Neural cell (in vitro differentiated cells): ENCODE results near the gene SURF4. TPM values are rescaled to one million over a fixed set of nuclear protein-coding genes. Genes with fewer than 3 reads are reported as not detected.

ENCODE experiments used
- H2AFZ ChIP-seq: fragments of 200-600, 300-800 bp; sonication (generic), shearing (Covaris generic); 2 replicates; pipeline ENCODE4 v1.6.0; 2014; ENCODE audit warnings: low read depth, mild to moderate bottlenecking, antibody characterized with exemption, low read length, moderate library complexity
- H3F3A ChIP-seq: fragments of 200-600 bp; shearing (Covaris generic); 2 replicates; pipeline ENCODE4 v1.6.1; 2016; ENCODE audit warnings: mild to moderate bottlenecking, moderate library complexity, mixed read lengths, antibody characterized with exemption, low read length; ENCODE audit not compliant: insufficient read depth, poor library complexity, severe bottlenecking
- H3K27ac ChIP-seq: fragments of 200-600, 300-800 bp; sonication (generic), shearing (Covaris generic); 2 replicates; pipeline ENCODE4 v1.5.1; 2014; ENCODE audit warnings: mild to moderate bottlenecking, low read length, moderate library complexity
- H3K27me3 ChIP-seq: fragments of 300-800, 200-600 bp; sonication (generic), shearing (Covaris generic); 2 replicates; pipeline ENCODE4 v1.6.0; 2014; ENCODE audit warnings: mild to moderate bottlenecking, low read depth, low read length, moderate library complexity; ENCODE audit not compliant: insufficient read depth
- H3K36me3 ChIP-seq: fragments of 300-800, 200-600 bp; sonication (generic), shearing (Covaris generic); 2 replicates; pipeline ENCODE4 v1.5.1; 2014; ENCODE audit warnings: mild to moderate bottlenecking, antibody characterized with exemption, low read length, moderate library complexity; ENCODE audit not compliant: insufficient read depth
- H3K4me2 ChIP-seq: fragments of 300-800, 200-600 bp; sonication (generic), shearing (Covaris generic); 2 replicates; pipeline ENCODE4 v1.6.0; 2014; ENCODE audit warnings: mild to moderate bottlenecking, low read length
- H3K4me3 ChIP-seq: fragments of 300-800, 200-600 bp; sonication (generic), shearing (Covaris generic); 2 replicates; pipeline ENCODE4 v1.5.1; 2014; ENCODE audit warnings: mild to moderate bottlenecking, low read length, moderate library complexity
- H3K79me2 ChIP-seq: fragments of 200-600 bp; shearing (Covaris generic); replicated peaks from 2 replicates; pipeline ENCODE4 v1.6.0; 2014; ENCODE audit warnings: mild to moderate bottlenecking, low read length, moderate library complexity; ENCODE audit not compliant: insufficient read depth
- H3K9ac ChIP-seq: fragments of 300-800, 200-600 bp; sonication (generic), shearing (Covaris generic); 2 replicates; pipeline ENCODE4 v1.6.1; 2016; ENCODE audit warnings: mild to moderate bottlenecking, low read length, mixed read lengths
- H3K9me2 ChIP-seq: fragments of 200-600 bp; shearing (Covaris generic); 2 replicates; pipeline ENCODE4 v1.6.1; 2016; ENCODE audit warnings: mild to moderate bottlenecking, low read length, mixed read lengths; ENCODE audit not compliant: insufficient read depth
- H3K9me3 ChIP-seq: fragments of 200-600, 300-800 bp; sonication (generic), shearing (Covaris generic); 2 replicates; pipeline ENCODE4 v1.6.1; 2016; ENCODE audit warnings: mild to moderate bottlenecking, mixed run types, low read length, moderate library complexity, mixed read lengths
- H4K20me1 ChIP-seq: fragments of 200-600 bp; shearing (Covaris generic); 2 replicates; pipeline ENCODE4 v1.6.1; 2016; ENCODE audit warnings: mild to moderate bottlenecking, mixed run types; ENCODE audit not compliant: insufficient read depth
- EP300 ChIP-seq: fragments of 450-650 bp; conservative IDR thresholded peaks from 2 replicates; pipeline ENCODE4 v1.6.1; 2014; ENCODE audit warnings: antibody characterized with exemption, mild to moderate bottlenecking, moderate library complexity; ENCODE audit not compliant: poor library complexity, severe bottlenecking
- EZH2 ChIP-seq: fragments of 200-600, 300-800 bp; shearing (Covaris generic), sonication (generic); IDR thresholded peaks from 2 replicates; pipeline ENCODE4 v1.6.1; 2014; ENCODE audit warnings: antibody characterized with exemption, low read length, borderline replicate concordance, mild to moderate bottlenecking; ENCODE audit not compliant: insufficient read depth, poor library complexity, severe bottlenecking
- MXI1 ChIP-seq: fragments of 450-650 bp; conservative IDR thresholded peaks from 2 replicates; pipeline ENCODE4 v1.6.1; 2014; ENCODE audit warnings: antibody characterized with exemption, mild to moderate bottlenecking; ENCODE audit not compliant: poor library complexity, severe bottlenecking
- POLR2AphosphoS5 ChIP-seq: IDR thresholded peaks from 2 replicates; pipeline ENCODE4 v1.6.1; 2012
- RAD21 ChIP-seq: fragments of 450-650 bp; conservative IDR thresholded peaks from 2 replicates; pipeline ENCODE4 v1.6.1; 2014; ENCODE audit warnings: antibody characterized with exemption, mild to moderate bottlenecking, moderate library complexity
- REST ChIP-seq: IDR thresholded peaks from 2 replicates; pipeline ENCODE4 v1.6.1; 2012; ENCODE audit warnings: borderline replicate concordance
- SMC3 ChIP-seq: fragments of 450-650 bp; conservative IDR thresholded peaks from 2 replicates; pipeline ENCODE4 v1.6.1; 2014; ENCODE audit warnings: antibody characterized with exemption, mild to moderate bottlenecking, moderate library complexity; ENCODE audit not compliant: poor library complexity
- TAF1 ChIP-seq: IDR thresholded peaks from 2 replicates; pipeline ENCODE4 v1.6.1; 2012; ENCODE audit warnings: low read depth
- polyA plus RNA-seq: library from polyadenylated mRNA; depleted of rRNA; stranded (reverse); fragments of >200 nt; gene quantifications from 2 replicates; pipeline ENCODE4 v1.2.3, GENCODE V29; 2014
- TF ChIP-seq, protein P1 (sequence below): fragments of 450-650 bp; IDR thresholded peaks from 2 replicates; pipeline ENCODE4 v1.5.1; 2014; ENCODE audit warnings: antibody characterized with exemption, mild to moderate bottlenecking, moderate library complexity; ENCODE audit not compliant: poor library complexity, severe bottlenecking

The SURF4 gene
- polyA plus RNA-seq, 1 donor from 2014 or later: 78.3 TPM

DNA sequence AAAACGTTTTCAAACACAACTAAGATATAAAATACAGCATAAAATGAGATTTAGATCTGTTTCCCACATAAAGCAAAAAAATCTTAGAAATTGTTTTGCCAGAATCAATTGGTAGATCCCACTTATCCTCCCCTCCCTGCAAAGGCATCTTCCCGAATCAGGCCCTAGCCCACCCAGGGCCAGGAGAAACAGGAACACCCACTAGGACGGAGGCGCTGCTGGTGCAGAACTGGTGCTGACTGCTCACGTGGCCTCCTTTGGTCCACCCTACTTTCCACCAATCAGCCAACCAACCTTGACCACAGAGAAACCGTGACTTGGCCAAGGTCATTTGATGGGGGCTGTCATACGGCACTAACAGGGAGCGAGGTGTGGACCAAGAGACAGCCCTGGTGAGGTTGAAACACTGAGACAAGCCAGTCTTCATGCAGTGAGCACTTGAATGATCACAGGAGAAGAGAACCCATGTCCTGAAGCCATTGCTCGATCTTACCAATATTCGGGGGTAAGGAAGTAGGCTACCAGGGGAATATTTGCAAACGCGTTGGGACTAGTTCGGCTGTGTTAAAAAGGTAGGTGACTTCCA lies 14.3 kb downstream of the SURF4 start:
- no peaks in the 10 kb centered on the region for H3K9me3 ChIP-seq
- H3F3A ChIP-seq: no peaks in the 10 kb centered on the region
- no peaks in the 10 kb centered on the region for H3K36me3 ChIP-seq
- no peaks in the 10 kb centered on the region for H3K9me2 ChIP-seq
- no peaks in the 10 kb centered on the region for H4K20me1 ChIP-seq
- TF ChIP-seq RAD21 (no peak), SMC3 (no peak), EZH2 (no peak), REST (no peak), TAF1 (no peak), MXI1 (no peak), EP300 (no peak), POLR2AphosphoS5 (no peak)
- TF ChIP-seq, protein P1, sequence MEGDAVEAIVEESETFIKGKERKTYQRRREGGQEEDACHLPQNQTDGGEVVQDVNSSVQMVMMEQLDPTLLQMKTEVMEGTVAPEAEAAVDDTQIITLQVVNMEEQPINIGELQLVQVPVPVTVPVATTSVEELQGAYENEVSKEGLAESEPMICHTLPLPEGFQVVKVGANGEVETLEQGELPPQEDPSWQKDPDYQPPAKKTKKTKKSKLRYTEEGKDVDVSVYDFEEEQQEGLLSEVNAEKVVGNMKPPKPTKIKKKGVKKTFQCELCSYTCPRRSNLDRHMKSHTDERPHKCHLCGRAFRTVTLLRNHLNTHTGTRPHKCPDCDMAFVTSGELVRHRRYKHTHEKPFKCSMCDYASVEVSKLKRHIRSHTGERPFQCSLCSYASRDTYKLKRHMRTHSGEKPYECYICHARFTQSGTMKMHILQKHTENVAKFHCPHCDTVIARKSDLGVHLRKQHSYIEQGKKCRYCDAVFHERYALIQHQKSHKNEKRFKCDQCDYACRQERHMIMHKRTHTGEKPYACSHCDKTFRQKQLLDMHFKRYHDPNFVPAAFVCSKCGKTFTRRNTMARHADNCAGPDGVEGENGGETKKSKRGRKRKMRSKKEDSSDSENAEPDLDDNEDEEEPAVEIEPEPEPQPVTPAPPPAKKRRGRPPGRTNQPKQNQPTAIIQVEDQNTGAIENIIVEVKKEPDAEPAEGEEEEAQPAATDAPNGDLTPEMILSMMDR: no peak
- H3K9ac ChIP-seq: no peak overlapping the region
- no peak overlapping the region for H3K4me2 ChIP-seq
- peaks cover 10% of the 10 kb centered on the region for H3K79me2 ChIP-seq
- H2AFZ ChIP-seq: no peak overlapping the region
- H3K27me3 ChIP-seq: no peaks in the 10 kb centered on the region
- H3K27ac ChIP-seq: no peak overlapping the region
- H3K4me3 ChIP-seq: no peak overlapping the region

GRCh38 chr9:133360400-133361393 lies 15.2 kb downstream of the SURF4 start:
- H3K9me3 ChIP-seq: no peaks in the 10 kb centered on the region
- no peak overlapping the region for H3K4me3 ChIP-seq
- H3F3A ChIP-seq: no peaks in the 10 kb centered on the region
- TF ChIP-seq TAF1 (no peak), POLR2AphosphoS5 (no peak), EP300 (no peak), RAD21 (no peak)
- TF ChIP-seq, protein P1: no peak
- H3K9me2 ChIP-seq: no peaks in the 10 kb centered on the region
- no peaks in the 10 kb centered on the region for H3K36me3 ChIP-seq
- H3K9ac ChIP-seq: no peak overlapping the region
- H2AFZ ChIP-seq: no peak overlapping the region
- H3K4me2 ChIP-seq: no peak overlapping the region
- no peak overlapping the region for H3K27ac ChIP-seq
- peaks cover 11% of the 10 kb centered on the region for H3K79me2 ChIP-seq
- no peaks in the 10 kb centered on the region for H3K27me3 ChIP-seq
- no peaks in the 10 kb centered on the region for H4K20me1 ChIP-seq
